SK-N-SH (cell line): ENCODE measurements around the gene OR2AG2. TPM values are rescaled to one million over a fixed set of nuclear protein-coding genes. Genes with fewer than 3 reads are reported as not detected.

Experiments used
- CTCF ChIA-PET: fragments of 300-600, 350-600 bp; formaldehyde crosslinking; extraction: SDS; loops from one replicate; lab custom pipeline; 2021; lab: Yijun Ruan, JAX
- POLR2A ChIA-PET: fragments of 350-600 bp; sonication (Branson Sonifier 250); formaldehyde crosslinking; extraction: SDS; loops from one replicate; lab custom pipeline; 2020; ENCODE audit warnings: antibody characterized with exemption, inconsistent platforms; lab: Yijun Ruan, JAX
- DNase-seq: peaks from one replicate; pipeline ENCODE4 v3.0.0; 2012
- H2AFZ ChIP-seq: fragments of 200-600 bp; sonication (generic); 2 replicates; pipeline ENCODE4 v1.8.1; 2016; ENCODE audit warnings: antibody characterized with exemption, mild to moderate bottlenecking, low read depth
- H3F3A ChIP-seq: fragments of 200-600 bp; sonication (generic); replicated peaks from 2 replicates; pipeline ENCODE3; 2016; ENCODE audit warnings: antibody characterized with exemption, mild to moderate bottlenecking; ENCODE audit not compliant: insufficient read depth
- H3K27ac ChIP-seq, 2 experiments: fragments of 200-500 bp in 1 of 2; fragments of 200-600 bp in 1 of 2; sonication (Bioruptor generic) in 1 of 2; sonication (generic), shearing (Covaris generic) in 1 of 2; 2 replicates each; pipeline versions ENCODE4 v1.5.1 to v1.6.1; 2014 to 2016; ENCODE audit warnings: low read depth in 2 of 2, inconsistent platforms in 1 of 2, low read length in 1 of 2, mild to moderate bottlenecking in 1 of 2, mixed read lengths in 1 of 2
- H3K27me3 ChIP-seq: fragments of 200-600 bp; sonication (generic), shearing (Covaris generic); 2 replicates; pipeline ENCODE4 v1.6.1; 2016; ENCODE audit warnings: mixed run types; ENCODE audit not compliant: insufficient read depth
- H3K36me3 ChIP-seq, 2 experiments: fragments of 200-500 bp in 1 of 2; fragments of 200-600 bp in 1 of 2; sonication (Bioruptor generic) in 1 of 2; sonication (generic) in 1 of 2; replicated peaks in 1 of 2; 2 replicates each; pipeline versions ENCODE3 to v1.5.1; 2014 to 2016; ENCODE audit warnings: low read length in 1 of 2, mild to moderate bottlenecking in 1 of 2; ENCODE audit not compliant: insufficient read depth in 2 of 2, control insufficient read depth in 1 of 2
- H3K4me1 ChIP-seq, 2 experiments: fragments of 200-500 bp in 1 of 2; fragments of 200-600 bp in 1 of 2; sonication (Bioruptor generic) in 1 of 2; sonication (generic), shearing (Covaris generic) in 1 of 2; 2 replicates each; pipeline versions ENCODE4 v1.5.1 to v1.6.1; 2014 to 2016; ENCODE audit warnings: low read depth in 1 of 2, low read length in 1 of 2, mixed run types in 1 of 2; ENCODE audit not compliant: insufficient read depth in 2 of 2, control insufficient read depth in 1 of 2
- H3K4me2 ChIP-seq: fragments of 200-600 bp; sonication (generic), shearing (Covaris generic); 2 replicates; pipeline ENCODE4 v1.6.1; 2017; ENCODE audit warnings: mixed run types
- H3K4me3 ChIP-seq, 2 experiments: fragments of 200-500 bp in 1 of 2; fragments of 200-600 bp in 1 of 2; sonication (Bioruptor generic) in 1 of 2; sonication (generic), shearing (Covaris generic) in 1 of 2; 2 replicates each; pipeline versions ENCODE4 v1.5.1 to v1.8.1; 2014 to 2016; ENCODE audit warnings: low read depth in 2 of 2, inconsistent platforms in 1 of 2, low read length in 1 of 2, mild to moderate bottlenecking in 1 of 2, mixed read lengths in 1 of 2, moderate library complexity in 1 of 2
- H3K79me2 ChIP-seq: fragments of 200-600 bp; sonication (generic); 2 replicates; pipeline ENCODE4 v1.8.1; 2017; ENCODE audit warnings: mild to moderate bottlenecking; ENCODE audit not compliant: insufficient read depth
- H3K9ac ChIP-seq: fragments of 200-600 bp; sonication (generic); 2 replicates; pipeline ENCODE4 v1.6.1; 2017; ENCODE audit warnings: mixed run types
- H3K9me2 ChIP-seq: fragments of 200-600 bp; sonication (generic); 2 replicates; pipeline ENCODE4 v1.6.1; 2017; ENCODE audit warnings: mixed run types
- H3K9me3 ChIP-seq: fragments of 200-600 bp; sonication (generic); 2 replicates; pipeline ENCODE4 v1.6.1; 2017; ENCODE audit warnings: mixed run types, mild to moderate bottlenecking, moderate library complexity
- H4K20me1 ChIP-seq: fragments of 200-600 bp; sonication (generic); 2 replicates; pipeline ENCODE4 v1.6.1; 2017; ENCODE audit warnings: mild to moderate bottlenecking, mixed run types; ENCODE audit not compliant: insufficient read depth
- CHD2 ChIP-seq: fragments of 150-350 bp; IDR thresholded peaks from 2 replicates; pipeline ENCODE4 v1.6.1; 2018; ENCODE audit warnings: low read length; ENCODE audit not compliant: partially characterized antibody
- ELF1 ChIP-seq: IDR thresholded peaks from 2 replicates; pipeline ENCODE4 v1.4.0; 2012
- EP300 ChIP-seq, 2 experiments: IDR thresholded peaks; 2 replicates each; pipeline versions ENCODE4 v1.4.0 to v1.6.1; 2012; ENCODE audit warnings: borderline replicate concordance in 1 of 2, low read depth in 1 of 2, low read length in 1 of 2
- FOSL2 ChIP-seq: IDR thresholded peaks from 2 replicates; pipeline ENCODE4 v1.4.0; 2012; ENCODE audit warnings: low read depth, mild to moderate bottlenecking, moderate library complexity, borderline replicate concordance
- FOXM1 ChIP-seq: IDR thresholded peaks from 2 replicates; pipeline ENCODE4 v1.4.0; 2012; ENCODE audit warnings: low read depth, mild to moderate bottlenecking
- GATA2 ChIP-seq: sonication (generic); formaldehyde crosslinking; IDR thresholded peaks from 2 replicates; pipeline ENCODE4 v1.5.0; 2020; ENCODE audit warnings: mild to moderate bottlenecking, missing genetic modification reagents
- JUND ChIP-seq: IDR thresholded peaks from 2 replicates; pipeline ENCODE4 v1.4.0; 2012
- NFIC ChIP-seq: IDR thresholded peaks from 2 replicates; pipeline ENCODE4 v1.4.0; 2012; ENCODE audit warnings: borderline replicate concordance
- NRF1 ChIP-seq: IDR thresholded peaks from 2 replicates; pipeline ENCODE4 v1.6.1; 2012; ENCODE audit warnings: low read depth, mild to moderate bottlenecking, low read length
- SMC3 ChIP-seq: IDR thresholded peaks from 2 replicates; pipeline ENCODE4 v1.6.1; 2012; ENCODE audit warnings: low read depth, low read length, improper control_type of control experiment
- TAF1 ChIP-seq: IDR thresholded peaks from 2 replicates; pipeline ENCODE4 v1.6.1; 2012; ENCODE audit warnings: low read depth, mild to moderate bottlenecking, low read length, moderate library complexity, borderline replicate concordance
- TCF12 ChIP-seq: IDR thresholded peaks from 2 replicates; pipeline ENCODE4 v1.4.0; 2012
- TEAD4 ChIP-seq: IDR thresholded peaks from 2 replicates; pipeline ENCODE4 v1.4.0; 2012; ENCODE audit warnings: mild to moderate bottlenecking, borderline replicate concordance; ENCODE audit not compliant: insufficient read depth
- YY1 ChIP-seq: IDR thresholded peaks from 2 replicates; pipeline ENCODE4 v1.4.0; 2012; ENCODE audit warnings: low read depth, mild to moderate bottlenecking
- WGBS: methylation state at CpG from one replicate; pipeline ENCODE4 v1.1.6; 2017; ENCODE audit warnings: low lambda C conversion rate; 5-methylcytosine and 5-hydroxymethylcytosine counted together
- polyA plus RNA-seq, 3 experiments: library from polyadenylated mRNA; depleted of rRNA; stranded (reverse); fragments of >200 nt; gene quantifications; 2 replicates each; pipeline ENCODE4 v1.2.3, GENCODE V29; 2012
- TF ChIP-seq, protein P1 (sequence below): IDR thresholded peaks from 2 replicates; pipeline ENCODE4; 2012
- TF ChIP-seq, protein P2 (sequence below): fragments of 150-350 bp; IDR thresholded peaks from 2 replicates; pipeline ENCODE4 v1.6.1; 2016; ENCODE audit warnings: mild to moderate bottlenecking, low read depth, low read length
- TF ChIP-seq, protein P3 (sequence below): IDR thresholded peaks from 2 replicates; pipeline ENCODE4 v1.4.0; 2012; ENCODE audit warnings: low read depth
- TF ChIP-seq, protein P4 (sequence below): IDR thresholded peaks from 2 replicates; pipeline ENCODE4 v1.4.0; 2012; ENCODE audit warnings: low read depth, borderline replicate concordance

The OR2AG2 gene
- polyA plus RNA-seq, 1 of the 3 experiments (the other 2 are of a cell fraction), result not detected

DNA sequence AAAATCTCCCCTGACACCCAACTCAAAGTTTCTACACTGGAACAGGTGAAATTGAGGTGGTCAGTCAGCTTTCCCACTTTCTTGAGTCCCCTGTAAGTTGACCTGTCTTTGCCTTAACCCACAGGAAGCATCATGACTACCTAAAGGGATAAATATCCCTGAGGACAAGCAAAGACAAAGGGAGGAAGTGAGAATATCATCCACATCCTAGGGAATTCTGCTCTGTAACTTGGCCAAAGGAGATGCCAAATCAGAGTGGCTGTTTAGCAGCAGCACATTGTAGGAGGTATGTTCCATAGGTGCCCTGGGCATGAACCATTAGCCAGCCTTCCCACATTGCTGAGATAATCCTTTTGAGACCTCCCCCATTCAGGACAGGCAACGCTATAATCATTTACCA, 47.8 kb downstream of the OR2AG2 start:
- Histone ChIP-seq H2AFZ (no peak overlapping the region), H3K27me3 (peaks cover 1% of the 10 kb centered on the region; the same call in 1 of the 2 replicates), H3K4me1 (no peaks in the 10 kb centered on the region), H3F3A (no peaks in the 10 kb centered on the region), H4K20me1 (no peaks in the 10 kb centered on the region), H3K36me3 (no peaks in the 10 kb centered on the region), H3K4me2 (no peak overlapping the region), H3K9me2 (no peaks in the 10 kb centered on the region), H3K9ac (no peak overlapping the region), H3K27ac (no peak overlapping the region), H3K9me3 (no peaks in the 10 kb centered on the region), H3K79me2 (no peaks in the 10 kb centered on the region), H3K4me3 (no peak overlapping the region)
- CTCF ChIA-PET, result interaction anchor here (0.8 to 1.3 kb wide), 3 partner anchors 18 to 360 kb away, joined by 3 to 4 read pairs (median 3); no protein-coding TSS in a partner anchor
- POLR2A ChIA-PET, result no interaction called here
- DNase-seq, result no peak
- WGBS, result 9% methylated on average over 1 of the region's 1 CpG
- no peak for TF ChIP-seq TAF1
- TF ChIP-seq FOXM1, result no peak
- no peak for TF ChIP-seq YY1
- no peak for TF ChIP-seq TEAD4
- TF ChIP-seq, protein P1, sequence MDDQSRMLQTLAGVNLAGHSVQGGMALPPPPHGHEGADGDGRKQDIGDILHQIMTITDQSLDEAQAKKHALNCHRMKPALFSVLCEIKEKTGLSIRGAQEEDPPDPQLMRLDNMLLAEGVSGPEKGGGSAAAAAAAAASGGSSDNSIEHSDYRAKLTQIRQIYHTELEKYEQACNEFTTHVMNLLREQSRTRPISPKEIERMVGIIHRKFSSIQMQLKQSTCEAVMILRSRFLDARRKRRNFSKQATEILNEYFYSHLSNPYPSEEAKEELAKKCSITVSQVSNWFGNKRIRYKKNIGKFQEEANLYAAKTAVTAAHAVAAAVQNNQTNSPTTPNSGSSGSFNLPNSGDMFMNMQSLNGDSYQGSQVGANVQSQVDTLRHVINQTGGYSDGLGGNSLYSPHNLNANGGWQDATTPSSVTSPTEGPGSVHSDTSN, result no peak
- no peak for TF ChIP-seq GATA2
- TF ChIP-seq TCF12, result no peak
- no peak for TF ChIP-seq NRF1
- TF ChIP-seq, protein P2, sequence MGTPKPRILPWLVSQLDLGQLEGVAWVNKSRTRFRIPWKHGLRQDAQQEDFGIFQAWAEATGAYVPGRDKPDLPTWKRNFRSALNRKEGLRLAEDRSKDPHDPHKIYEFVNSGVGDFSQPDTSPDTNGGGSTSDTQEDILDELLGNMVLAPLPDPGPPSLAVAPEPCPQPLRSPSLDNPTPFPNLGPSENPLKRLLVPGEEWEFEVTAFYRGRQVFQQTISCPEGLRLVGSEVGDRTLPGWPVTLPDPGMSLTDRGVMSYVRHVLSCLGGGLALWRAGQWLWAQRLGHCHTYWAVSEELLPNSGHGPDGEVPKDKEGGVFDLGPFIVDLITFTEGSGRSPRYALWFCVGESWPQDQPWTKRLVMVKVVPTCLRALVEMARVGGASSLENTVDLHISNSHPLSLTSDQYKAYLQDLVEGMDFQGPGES, result no peak

DNA sequence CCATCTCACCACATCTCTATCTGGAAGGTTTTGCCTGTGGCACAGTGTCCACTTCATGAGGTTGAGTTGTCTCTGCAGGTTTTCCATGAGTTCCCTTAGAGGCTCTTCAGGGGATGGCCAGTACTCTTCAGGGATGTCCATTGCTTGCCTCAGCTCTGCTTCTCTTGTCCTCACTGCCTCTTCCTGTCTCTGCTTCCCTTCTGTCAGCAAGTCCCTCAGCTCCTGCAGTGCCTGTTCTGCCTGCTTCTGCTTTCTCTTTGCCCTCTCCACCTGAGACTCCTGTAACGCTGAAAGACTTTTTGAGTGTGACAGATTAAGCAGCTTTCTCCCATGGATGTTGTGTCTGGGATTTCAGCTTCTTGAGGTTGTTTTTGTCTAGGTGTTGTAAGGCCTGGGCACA, 50.4 kb downstream of the OR2AG2 start:
- CTCF ChIA-PET, result interaction anchor here (1.1 to 3.5 kb wide), 2 partner anchors 15 to 16 kb away, joined by 5 to 19 read pairs; no protein-coding TSS in a partner anchor
- 0% methylated on average over 1 of the region's 1 CpG for WGBS

DNA sequence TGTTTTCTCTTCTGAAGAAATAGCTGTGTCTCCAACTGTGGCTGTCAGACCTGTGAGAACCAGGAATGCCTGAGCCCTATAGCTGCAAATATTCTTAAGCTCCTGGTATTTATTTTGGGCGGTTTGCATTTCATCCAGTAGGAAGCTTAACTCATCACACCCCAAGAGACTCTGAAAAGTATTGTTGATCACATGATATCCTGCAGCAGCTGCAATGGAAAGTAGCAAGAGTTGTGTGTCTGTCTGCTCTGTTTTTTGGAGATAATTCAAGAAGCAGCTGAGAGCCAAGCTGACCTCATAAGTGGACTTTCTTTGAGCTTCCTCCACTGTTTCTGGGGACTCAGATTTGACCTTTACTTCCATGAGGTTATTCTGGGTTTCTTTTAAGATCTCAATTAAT, 52.2 kb downstream of the OR2AG2 start:
- Histone ChIP-seq H3K4me2 (no peak overlapping the region), H2AFZ (no peak overlapping the region), H3K27me3 (peaks cover 26% of the 10 kb centered on the region; the same call in 1 of the 2 replicates), H4K20me1 (no peaks in the 10 kb centered on the region), H3K9ac (no peak overlapping the region), H3K27ac (no peak overlapping the region), H3K4me3 (no peak overlapping the region), H3K9me3 (no peaks in the 10 kb centered on the region), H3F3A (no peaks in the 10 kb centered on the region), H3K79me2 (no peaks in the 10 kb centered on the region), H3K36me3 (no peaks in the 10 kb centered on the region), H3K9me2 (no peaks in the 10 kb centered on the region), H3K4me1 (no peaks in the 10 kb centered on the region)
- DNase-seq, result no peak
- POLR2A ChIA-PET, result no interaction called here
- CTCF ChIA-PET, result interaction anchor here (1.1 to 1.6 kb wide), 4 partner anchors 13 to 93 kb away, joined by 3 to 6 read pairs (median 4); no protein-coding TSS in a partner anchor
- 0% methylated on average over 1 of the region's 1 CpG for WGBS
- TF ChIP-seq NFIC (no peak), ELF1 (no peak), FOXM1 (no peak), EP300 (IDR thresholded peaks at IDR 0.05; ENCODE audit: borderline replicate concordance in 1 of 2, low read depth in 1 of 2, low read length in 1 of 2) (no peak), TCF12 (no peak), CHD2 (no peak), JUND (no peak), SMC3 (no peak)
- TF ChIP-seq, protein P3, sequence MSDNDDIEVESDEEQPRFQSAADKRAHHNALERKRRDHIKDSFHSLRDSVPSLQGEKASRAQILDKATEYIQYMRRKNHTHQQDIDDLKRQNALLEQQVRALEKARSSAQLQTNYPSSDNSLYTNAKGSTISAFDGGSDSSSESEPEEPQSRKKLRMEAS, result no peak
- TF ChIP-seq, protein P1, result no peak
- TF ChIP-seq, protein P4, sequence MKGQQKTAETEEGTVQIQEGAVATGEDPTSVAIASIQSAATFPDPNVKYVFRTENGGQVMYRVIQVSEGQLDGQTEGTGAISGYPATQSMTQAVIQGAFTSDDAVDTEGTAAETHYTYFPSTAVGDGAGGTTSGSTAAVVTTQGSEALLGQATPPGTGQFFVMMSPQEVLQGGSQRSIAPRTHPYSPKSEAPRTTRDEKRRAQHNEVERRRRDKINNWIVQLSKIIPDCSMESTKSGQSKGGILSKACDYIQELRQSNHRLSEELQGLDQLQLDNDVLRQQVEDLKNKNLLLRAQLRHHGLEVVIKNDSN, result no peak

More for the DNA sequence above, 50.4 kb downstream of the OR2AG2 start:
- no peak for TF ChIP-seq FOSL2
- DNase-seq, result no peak
- Histone ChIP-seq H4K20me1 (no peaks in the 10 kb centered on the region), H3K4me3 (no peak overlapping the region), H3K9me3 (no peaks in the 10 kb centered on the region), H3F3A (no peaks in the 10 kb centered on the region), H3K9me2 (no peaks in the 10 kb centered on the region), H3K27me3 (peaks cover 13% of the 10 kb centered on the region; the same call in 1 of the 2 replicates), H3K36me3 (no peaks in the 10 kb centered on the region), H2AFZ (no peak overlapping the region), H3K4me1 (no peaks in the 10 kb centered on the region), H3K79me2 (no peaks in the 10 kb centered on the region), H3K4me2 (no peak overlapping the region), H3K27ac (no peak overlapping the region), H3K9ac (no peak overlapping the region)
- POLR2A ChIA-PET, result no interaction called here
